Measurements from ENCODE around the gene CCDC7.

GRCh38 chr10:32501906-32502305 is 56.0 kb downstream of the CCDC7 start:
- TF ChIP-seq CTCF (IDR thresholded peaks at IDR 0.05; ENCODE audit: borderline replicate concordance, extremely low read depth, low read length, poor library complexity, severe bottlenecking) (no peak), EZH2 (IDR thresholded peaks at IDR 0.05; ENCODE audit: borderline replicate concordance, low read depth, low read length, severe bottlenecking) (no peak)
